PFSK-1 (cell line): Measurements from ENCODE around the gene MAN2B2.

Experiments used
- FOXP2 ChIP-seq: optimal IDR thresholded peaks from 2 replicates; pipeline ENCODE3; 2011; ENCODE audit warnings: borderline replicate concordance, control low read depth, inconsistent platforms; ENCODE audit not compliant: insufficient read depth; ENCODE audit errors: extremely low read length, extremely low read depth
- POLR2AphosphoS5 ChIP-seq: IDR thresholded peaks from 2 replicates; pipeline ENCODE4 v1.6.1; 2012; ENCODE audit warnings: low read depth, mild to moderate bottlenecking, control low read depth, low read length, moderate library complexity
- REST ChIP-seq, 2 experiments: IDR thresholded peaks; 2 replicates each; pipeline versions ENCODE4 v1.6.1 to v1.8.0; 2011 to 2012; ENCODE audit warnings: low read depth in 2 of 2, low read length in 2 of 2, control low read depth in 1 of 2, inconsistent platforms in 1 of 2, mild to moderate bottlenecking in 1 of 2, moderate library complexity in 1 of 2; ENCODE audit not compliant: insufficient read depth in 1 of 2
- SIN3A ChIP-seq: IDR thresholded peaks from 2 replicates; pipeline ENCODE4 v1.6.1; 2012; ENCODE audit warnings: mild to moderate bottlenecking, low read length, moderate library complexity, borderline replicate concordance; ENCODE audit not compliant: insufficient read depth
- TAF1 ChIP-seq: IDR thresholded peaks from 2 replicates; pipeline ENCODE4 v1.6.1; 2012; ENCODE audit warnings: low read length, control low read depth, borderline replicate concordance; ENCODE audit not compliant: insufficient read depth

The MAN2B2 gene

GRCh38 chr4:6657242-6658208 lies 82.5 kb downstream of the MAN2B2 start:
- TF ChIP-seq FOXP2, result no peak
- no peak for TF ChIP-seq SIN3A
- no peak for TF ChIP-seq TAF1
- no peak for TF ChIP-seq POLR2AphosphoS5
- TF ChIP-seq REST (IDR thresholded peaks at IDR 0.05; ENCODE audit: insufficient read depth in 1 of 2, low read depth in 2 of 2, low read length in 2 of 2), result no peak

- TF ChIP-seq TAF1 (no peak), POLR2AphosphoS5 (no peak), FOXP2 (no peak)
Observed at GRCh38 chr4:6658209-6658595, 83.2 kb downstream of the MAN2B2 start.

GRCh38 chr4:6658597-6659075 lies 83.6 kb downstream of the MAN2B2 start:
- no peak for TF ChIP-seq REST (IDR thresholded peaks at IDR 0.05; ENCODE audit: insufficient read depth in 1 of 2, low read depth in 2 of 2, low read length in 2 of 2)

GRCh38 chr4:6659897-6660296 lies 84.9 kb downstream of the MAN2B2 start:
- no peak for TF ChIP-seq TAF1

- TF ChIP-seq REST (IDR thresholded peaks at IDR 0.05; ENCODE audit: insufficient read depth in 1 of 2, low read depth in 2 of 2, low read length in 2 of 2), result no peak
- no peak for TF ChIP-seq TAF1
- no peak for TF ChIP-seq FOXP2
- TF ChIP-seq POLR2AphosphoS5, result no peak
- no peak for TF ChIP-seq SIN3A
Observed at GRCh38 chr4:6660430-6660829, 85.4 kb downstream of the MAN2B2 start.

- TF ChIP-seq POLR2AphosphoS5, result no peak
- TF ChIP-seq FOXP2, result no peak
- TF ChIP-seq REST (IDR thresholded peaks at IDR 0.05; ENCODE audit: insufficient read depth in 1 of 2, low read depth in 2 of 2, low read length in 2 of 2), result no peak
- no peak for TF ChIP-seq SIN3A
- no peak for TF ChIP-seq TAF1
Observed at GRCh38 chr4:6662591-6662990, 87.6 kb downstream of the MAN2B2 start.
